Loucy (cell line): ENCODE measurements around the gene FOXJ2.
"Not testable (repeated sequence)": the region's sequence is repeated elsewhere in the genome, so short reads cannot be mapped to it uniquely, and the experiment has no call there.

Source experiments
- H2AFZ ChIP-seq: fragments of 200-600 bp; sonication (generic); 2 replicates; pipeline ENCODE4 v1.6.0; 2016; ENCODE audit warnings: antibody characterized with exemption, mild to moderate bottlenecking, low read length, moderate library complexity
- H3F3A ChIP-seq: fragments of 200-600 bp; 2 replicates; pipeline ENCODE4 v1.6.0; 2016; ENCODE audit warnings: antibody characterized with exemption, low read depth, mild to moderate bottlenecking
- H3K27me3 ChIP-seq: fragments of 200-600 bp; sonication (generic); 2 replicates; pipeline ENCODE4 v1.6.1; 2014; ENCODE audit warnings: low read length, mild to moderate bottlenecking; ENCODE audit not compliant: insufficient read depth, poor library complexity, severe bottlenecking
- H3K36me3 ChIP-seq: fragments of 200-600 bp; sonication (generic); 2 replicates; pipeline ENCODE4 v1.6.1; 2016; ENCODE audit warnings: low read length; ENCODE audit not compliant: insufficient read depth
- H3K4me1 ChIP-seq: fragments of 200-600 bp; sonication (generic); 2 replicates; pipeline ENCODE4 v1.5.1; 2014; ENCODE audit warnings: low read length, mild to moderate bottlenecking; ENCODE audit not compliant: insufficient read depth, poor library complexity, severe bottlenecking
- H3K4me2 ChIP-seq: fragments of 200-600 bp; sonication (generic); 2 replicates; pipeline ENCODE4 v1.6.0; 2014; ENCODE audit warnings: antibody characterized with exemption, low read length, low read depth, mild to moderate bottlenecking; ENCODE audit not compliant: poor library complexity, severe bottlenecking
- H3K4me3 ChIP-seq: fragments of 200-600 bp; sonication (generic); 2 replicates; pipeline ENCODE4 v1.5.1; 2014; ENCODE audit warnings: low read length, mild to moderate bottlenecking, mixed read lengths; ENCODE audit not compliant: poor library complexity, severe bottlenecking
- H3K79me2 ChIP-seq: fragments of 200-600 bp; sonication (generic); 2 replicates; pipeline ENCODE4 v1.6.1; 2014; ENCODE audit warnings: low read length; ENCODE audit not compliant: insufficient read depth
- H3K9ac ChIP-seq: fragments of 200-600 bp; sonication (generic); 2 replicates; pipeline ENCODE4 v1.6.0; 2014; ENCODE audit warnings: mild to moderate bottlenecking, low read depth, low read length, moderate library complexity; ENCODE audit not compliant: poor library complexity, severe bottlenecking
- H3K9me2 ChIP-seq: fragments of 200-600 bp; sonication (generic); replicated peaks from 2 replicates; pipeline ENCODE4 v1.6.1; 2016; ENCODE audit warnings: low read depth, low read length, mixed read lengths
- H3K9me3 ChIP-seq: fragments of 200-600 bp; sonication (generic); 2 replicates; pipeline ENCODE4 v1.6.1; 2014; ENCODE audit warnings: mild to moderate bottlenecking, antibody characterized with exemption, low read length, low read depth; ENCODE audit not compliant: insufficient read depth
- H4K20me1 ChIP-seq: fragments of 200-600 bp; sonication (generic); 2 replicates; pipeline ENCODE4 v1.6.0; 2014; ENCODE audit warnings: antibody characterized with exemption, low read length, mild to moderate bottlenecking; ENCODE audit not compliant: insufficient read depth, poor library complexity, severe bottlenecking
- CTCF ChIP-seq: fragments of 200-600 bp; sonication (generic); conservative IDR thresholded peaks from 2 replicates; pipeline ENCODE4 v1.5.1; 2014; ENCODE audit warnings: mild to moderate bottlenecking, antibody characterized with exemption, low read length
- EZH2phosphoT487 ChIP-seq: fragments of 200-600 bp; IDR thresholded peaks from 2 replicates; pipeline ENCODE4 v1.6.1; 2018; ENCODE audit warnings: antibody characterized with exemption, mild to moderate bottlenecking, moderate library complexity, borderline replicate concordance

The FOXJ2 gene

DNA sequence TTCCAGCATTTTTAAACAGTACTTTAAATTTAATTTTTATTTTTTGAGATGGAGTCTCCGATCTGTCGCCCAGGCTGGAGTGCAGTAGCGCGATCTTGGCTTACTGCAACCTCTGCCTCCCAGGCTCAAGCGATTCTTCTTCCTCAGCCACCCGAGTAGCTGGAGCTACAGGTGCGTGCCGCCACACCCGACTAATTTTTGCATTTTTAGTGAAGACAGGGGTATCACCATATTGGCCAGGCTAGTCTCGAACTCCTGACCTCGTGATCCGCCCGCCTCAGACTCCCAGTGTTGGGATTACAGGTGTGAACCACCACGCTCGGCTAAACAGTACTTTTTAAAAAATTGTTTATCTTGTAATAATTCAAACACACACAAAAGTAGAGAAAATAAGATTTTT lies 4.2 kb upstream of the FOXJ2 start:
- no peaks in the 10 kb centered on the region for H4K20me1 ChIP-seq
- H3K36me3 ChIP-seq = no peaks in the 10 kb centered on the region
- no peak overlapping the region for H3K4me3 ChIP-seq
- TF ChIP-seq EZH2phosphoT487 (no peak), CTCF (no peak)
- H3K9ac ChIP-seq = no peak overlapping the region
- peaks cover 11% of the 10 kb centered on the region; the same call in 1 of the 2 replicates for H3F3A ChIP-seq
- no peaks in the 10 kb centered on the region for H3K27me3 ChIP-seq
- no peaks in the 10 kb centered on the region for H3K9me3 ChIP-seq
- peaks cover 14% of the 10 kb centered on the region; the same call in 1 of the 2 replicates for H3K79me2 ChIP-seq
- no peak overlapping the region for H3K4me2 ChIP-seq
- H3K4me1 ChIP-seq = peaks cover 10% of the 10 kb centered on the region
- no peak overlapping the region for H2AFZ ChIP-seq
- H3K9me2 ChIP-seq = no peaks in the 10 kb centered on the region

DNA sequence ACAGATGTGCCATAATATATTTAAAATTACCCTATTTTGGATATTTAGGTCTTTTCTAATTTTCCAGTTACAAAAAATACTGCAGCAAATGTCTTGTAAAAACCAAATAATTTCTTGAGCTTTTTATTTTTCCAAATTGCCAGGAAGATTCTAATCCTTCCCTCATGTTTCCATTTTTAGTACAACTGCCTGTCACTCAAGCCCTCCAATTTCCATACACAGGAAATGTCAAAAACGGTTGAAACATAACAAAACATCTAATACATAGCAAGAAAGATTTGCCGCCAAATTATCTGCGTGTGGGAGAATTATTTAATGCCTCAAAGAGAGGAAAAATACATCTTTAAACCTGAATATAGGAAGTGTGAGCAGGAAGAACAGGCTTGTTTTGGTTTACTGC lies 2.3 kb upstream of the FOXJ2 start:
- TF ChIP-seq EZH2phosphoT487 (no peak), CTCF (no peak)
- H3K4me3 ChIP-seq = no peak overlapping the region
- H4K20me1 ChIP-seq = no peaks in the 10 kb centered on the region
- H3K9ac ChIP-seq = no peak overlapping the region
- H3K27me3 ChIP-seq = no peaks in the 10 kb centered on the region
- no peaks in the 10 kb centered on the region for H3K9me2 ChIP-seq
- no peaks in the 10 kb centered on the region for H3K36me3 ChIP-seq
- H3K4me2 ChIP-seq = no peak overlapping the region
- peaks cover 29% of the 10 kb centered on the region for H3K4me1 ChIP-seq
- peaks cover 26% of the 10 kb centered on the region for H3K79me2 ChIP-seq
- no peaks in the 10 kb centered on the region for H3K9me3 ChIP-seq
- H2AFZ ChIP-seq = no peak overlapping the region
- H3F3A ChIP-seq = peaks cover 11% of the 10 kb centered on the region; the same call in 1 of the 2 replicates

DNA sequence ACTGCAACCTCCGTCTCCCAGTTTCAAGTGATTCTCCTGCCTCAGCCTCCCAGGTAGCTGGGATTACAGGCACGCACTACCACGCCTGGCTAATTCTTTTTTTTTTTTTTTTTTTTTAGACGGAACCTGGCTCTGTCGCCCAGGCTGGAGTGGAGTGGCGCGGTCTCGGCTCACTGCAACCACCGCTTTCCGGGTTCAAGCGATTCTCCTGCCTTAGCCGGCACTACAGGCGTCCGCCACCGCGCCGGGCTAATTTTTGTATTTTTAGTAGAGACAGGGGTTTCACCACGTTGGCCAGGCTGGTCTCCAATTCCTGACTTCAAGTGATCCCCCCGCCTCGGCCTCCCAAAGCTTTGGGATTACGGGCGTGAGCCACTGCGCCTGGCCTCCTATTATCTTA lies 1.5 kb upstream of the FOXJ2 start:
- H3K9ac ChIP-seq, H3K4me2 ChIP-seq, H3K9me2 ChIP-seq, H3K36me3 ChIP-seq, H3K9me3 ChIP-seq, H3K4me3 ChIP-seq, H2AFZ ChIP-seq, H4K20me1 ChIP-seq, H3K27me3 ChIP-seq: not testable (repeated sequence)
- peaks cover 38% of the 10 kb centered on the region for H3K4me1 ChIP-seq
- H3K79me2 ChIP-seq = peaks cover 29% of the 10 kb centered on the region
- H3F3A ChIP-seq = peaks cover 11% of the 10 kb centered on the region; the same call in 1 of the 2 replicates

DNA sequence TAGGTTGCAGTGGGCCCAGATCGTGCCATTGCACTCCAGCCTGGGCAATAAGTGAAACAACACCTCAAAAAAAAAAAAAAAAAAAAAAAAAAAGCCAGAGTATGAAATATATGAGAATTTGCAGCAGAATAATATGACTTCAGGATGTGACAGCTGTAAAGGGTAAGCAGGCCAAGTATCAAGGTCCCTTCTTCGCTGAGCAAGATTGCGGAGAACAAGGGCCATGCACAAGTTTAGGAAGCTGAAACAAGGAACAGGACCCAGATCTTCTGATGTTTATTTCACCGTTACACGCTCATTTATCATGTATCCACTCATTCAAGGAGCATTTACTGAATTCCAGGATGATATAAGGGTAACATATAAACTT lies 659 bp upstream of the FOXJ2 start:
- peak overlapping the region; percentile 91 for H3K9ac ChIP-seq
- H3K9me3 ChIP-seq = no peaks in the 10 kb centered on the region
- peak overlapping the region; percentile 82 for H2AFZ ChIP-seq
- TF ChIP-seq EZH2phosphoT487 (no peak), CTCF (no peak)
- peaks cover 43% of the 10 kb centered on the region for H3K4me1 ChIP-seq
- peak overlapping the region; percentile 95 for H3K4me3 ChIP-seq
- peaks cover 29% of the 10 kb centered on the region for H3K79me2 ChIP-seq
- H3K9me2 ChIP-seq = no peaks in the 10 kb centered on the region
- peak overlapping the region; percentile 95 for H3K4me2 ChIP-seq
- H3K27me3 ChIP-seq = no peaks in the 10 kb centered on the region
- H3F3A ChIP-seq = peaks cover 9% of the 10 kb centered on the region; the same call in 1 of the 2 replicates
- no peaks in the 10 kb centered on the region for H4K20me1 ChIP-seq
- no peaks in the 10 kb centered on the region for H3K36me3 ChIP-seq
